ENCODE measurements around the gene PIP5K1C.

The PIP5K1C gene

GRCh38 chr19:3606690-3607289 is 93.5 kb downstream of the PIP5K1C start, which contains the start of gene TBXA2R:
Gene TBXA2R, minus strand, starts transcription at chr19:3606875. Its CDS starts 6,241 bp downstream, at chr19:3600634.
- no peak for TF ChIP-seq CTCF (IDR thresholded peaks at IDR 0.05; ENCODE audit: control insufficient read depth, extremely low read depth, insufficient read depth)
- no peak for DNase-seq (ENCODE audit: low read depth)
- H3K4me3 ChIP-seq (ENCODE audit: low read depth, low read length): peak within 1 kb of the TSS; percentile 36

GRCh38 chr19:3606174-3606689 is 94.0 kb downstream of the PIP5K1C start:
- H3K4me3 ChIP-seq (ENCODE audit: low read depth, low read length): peak overlapping the region; percentile 36
- no peak for DNase-seq (ENCODE audit: low read depth)
- TF ChIP-seq CTCF (IDR thresholded peaks at IDR 0.05; ENCODE audit: control insufficient read depth, extremely low read depth, insufficient read depth): no peak

- no peak for TF ChIP-seq CTCF (IDR thresholded peaks at IDR 0.05; ENCODE audit: control insufficient read depth, extremely low read depth, insufficient read depth)
- H3K4me3 ChIP-seq (ENCODE audit: low read depth, low read length): peak overlapping the region; percentile 36; the same call in 1 of the 2 replicates
- no peak for DNase-seq (ENCODE audit: low read depth)
Observed at GRCh38 chr19:3605770-3606169, 94.5 kb downstream of the PIP5K1C start.

GRCh38 chr19:3605361-3605760 is 94.9 kb downstream of the PIP5K1C start:
- DNase-seq (ENCODE audit: low read depth): no peak
- TF ChIP-seq CTCF (IDR thresholded peaks at IDR 0.05; ENCODE audit: control insufficient read depth, extremely low read depth, insufficient read depth): no peak
- H3K4me3 ChIP-seq (ENCODE audit: low read depth, low read length): no peak overlapping the region

GRCh38 chr19:3604987-3605343 is 95.3 kb downstream of the PIP5K1C start:
- DNase-seq (ENCODE audit: low read depth): no peak
- H3K4me3 ChIP-seq (ENCODE audit: low read depth, low read length): no peak overlapping the region
- no peak for TF ChIP-seq CTCF (IDR thresholded peaks at IDR 0.05; ENCODE audit: control insufficient read depth, extremely low read depth, insufficient read depth)

GRCh38 chr19:3604227-3604986 is 95.9 kb downstream of the PIP5K1C start:
- TF ChIP-seq CTCF (IDR thresholded peaks at IDR 0.05; ENCODE audit: control insufficient read depth, extremely low read depth, insufficient read depth): no peak

More at GRCh38 chr19:3604227-3604986, 95.9 kb downstream of the PIP5K1C start:
- H3K4me3 ChIP-seq (ENCODE audit: low read depth, low read length): no peak overlapping the region
- DNase-seq (ENCODE audit: low read depth): no peak

Data from LNCaP clone FGC (cell line).